Ishikawa (cell line): ENCODE results near the gene NKAIN2.

ENCODE experiments used
- CEBPB ChIP-seq: IDR thresholded peaks from 2 replicates; pipeline ENCODE4 v1.6.1; 2012
- CREB1 ChIP-seq: IDR thresholded peaks from 2 replicates; pipeline ENCODE4 v1.6.1; 2012; ENCODE audit warnings: low read depth
- EGR1 ChIP-seq: IDR thresholded peaks from 2 replicates; pipeline ENCODE4 v1.6.1; 2012
- EP300 ChIP-seq: IDR thresholded peaks from 2 replicates; pipeline ENCODE4 v1.6.1; 2012; ENCODE audit warnings: borderline replicate concordance
- FOXM1 ChIP-seq: IDR thresholded peaks from 2 replicates; pipeline ENCODE4 v1.6.1; 2012; ENCODE audit warnings: low read depth, borderline replicate concordance
- MAX ChIP-seq: IDR thresholded peaks from 2 replicates; pipeline ENCODE4 v1.6.1; 2012
- NFIC ChIP-seq: IDR thresholded peaks from 2 replicates; pipeline ENCODE4 v1.6.1; 2012
- RAD21 ChIP-seq: IDR thresholded peaks from 2 replicates; pipeline ENCODE4 v1.6.1; 2012; ENCODE audit warnings: low read depth
- REST ChIP-seq: IDR thresholded peaks from 2 replicates; pipeline ENCODE4 v1.6.1; 2012; ENCODE audit warnings: low read depth, mild to moderate bottlenecking
- TAF1 ChIP-seq: IDR thresholded peaks from 2 replicates; pipeline ENCODE4 v1.6.1; 2012; ENCODE audit warnings: low read depth, mild to moderate bottlenecking
- TCF12 ChIP-seq: IDR thresholded peaks from 2 replicates; pipeline ENCODE4 v1.6.1; 2012; ENCODE audit warnings: low read depth
- TEAD4 ChIP-seq: IDR thresholded peaks from 2 replicates; pipeline ENCODE4 v1.6.1; 2012
- USF1 ChIP-seq: IDR thresholded peaks from 2 replicates; pipeline ENCODE4 v1.6.1; 2012
- YY1 ChIP-seq: IDR thresholded peaks from 2 replicates; pipeline ENCODE4 v1.6.1; 2012; ENCODE audit warnings: low read depth
- ZBTB7A ChIP-seq: IDR thresholded peaks from 2 replicates; pipeline ENCODE4 v1.6.1; 2012; ENCODE audit warnings: low read depth

Gene NKAIN2

GRCh38 chr6:124753001-124753400 lies 949.3 kb downstream of the NKAIN2 start:
- TF ChIP-seq MAX (no peak), TAF1 (no peak), RAD21 (no peak), REST (no peak), TCF12 (no peak), EGR1 (no peak), USF1 (no peak), FOXM1 (no peak), EP300 (no peak), YY1 (no peak), ZBTB7A (no peak), TEAD4 (no peak), NFIC (no peak), CREB1 (no peak), CEBPB (no peak)

GRCh38 chr6:124753562-124754105 lies 950.0 kb downstream of the NKAIN2 start:
- no peak for TF ChIP-seq TCF12
- no peak for TF ChIP-seq USF1
- TF ChIP-seq CREB1 = no peak

GRCh38 chr6:124755321-124755720 lies 951.7 kb downstream of the NKAIN2 start:
- no peak for TF ChIP-seq CEBPB
- no peak for TF ChIP-seq USF1
- no peak for TF ChIP-seq YY1
- TF ChIP-seq TEAD4 = no peak
- no peak for TF ChIP-seq RAD21
- TF ChIP-seq EGR1 = no peak
- no peak for TF ChIP-seq NFIC
- no peak for TF ChIP-seq ZBTB7A
- TF ChIP-seq TAF1 = no peak
- no peak for TF ChIP-seq TCF12
- TF ChIP-seq FOXM1 = no peak

- TF ChIP-seq EP300 = no peak
- no peak for TF ChIP-seq RAD21
- no peak for TF ChIP-seq MAX
- no peak for TF ChIP-seq EGR1
- no peak for TF ChIP-seq TEAD4
- TF ChIP-seq USF1 = no peak
- TF ChIP-seq NFIC = no peak
These were observed 953.9 kb downstream of the NKAIN2 start for GRCh38 chr6:124757560-124757959.

GRCh38 chr6:124758663-124759062 lies 955.0 kb downstream of the NKAIN2 start:
- no peak for TF ChIP-seq ZBTB7A

GRCh38 chr6:124765280-124765679 lies 961.6 kb downstream of the NKAIN2 start:
- TF ChIP-seq USF1 (no peak), FOXM1 (no peak), CREB1 (no peak), CEBPB (no peak), TEAD4 (no peak), EGR1 (no peak), YY1 (no peak), ZBTB7A (no peak), EP300 (no peak)

GRCh38 chr6:124768224-124768623 lies 964.6 kb downstream of the NKAIN2 start:
- TF ChIP-seq TCF12 (no peak), EGR1 (no peak), EP300 (no peak), REST (no peak), FOXM1 (no peak), ZBTB7A (no peak), RAD21 (no peak)
